ENCODE data around the gene FIG4. TPM values are rescaled to one million over a fixed set of nuclear protein-coding genes. Genes with fewer than 3 reads are reported as not detected.

FIG4 gene
- polyA plus RNA-seq, 1 of the 3 experiments (the other 2 are of a cell fraction): 6.8 TPM

- TF ChIP-seq CTCF (IDR thresholded peaks at IDR 0.05) (no peak), SMC3 (IDR thresholded peaks at IDR 0.05; ENCODE audit: low read depth, low read length) (no peak), TAF1 (IDR thresholded peaks at IDR 0.05; ENCODE audit: borderline replicate concordance, low read depth, low read length) (no peak), RCOR1 (IDR thresholded peaks at IDR 0.05; ENCODE audit: low read length) (no peak), RFX5 (IDR thresholded peaks at IDR 0.05; ENCODE audit: low read length) (no peak)
Observed at GRCh38 chr6:109766167-109766566, 75.1 kb downstream of the FIG4 start (continued).

GRCh38 chr6:109767961-109768360 lies 76.9 kb downstream of the FIG4 start:
- Histone ChIP-seq H3K27me3 (ENCODE audit: insufficient read depth) (no peaks in the 10 kb centered on the region), H3K36me3 (replicated peaks in 1 of 2; ENCODE audit: control insufficient read depth in 1 of 2, insufficient read depth in 2 of 2, low read length in 1 of 2) (peaks cover 0 to 5% of the 10 kb centered on the region in 2 experiments), H2AFZ (ENCODE audit: low read depth) (no peak overlapping the region), H3K9me2 (no peaks in the 10 kb centered on the region), H3K9ac (no peak overlapping the region), H3K79me2 (ENCODE audit: insufficient read depth) (no peaks in the 10 kb centered on the region), H3K4me3 (ENCODE audit: low read depth in 2 of 2, low read length in 1 of 2) (no peak overlapping the region), H4K20me1 (ENCODE audit: insufficient read depth) (no peaks in the 10 kb centered on the region), H3K4me2 (no peak overlapping the region), H3K9me3 (no peaks in the 10 kb centered on the region), H3F3A (replicated peaks; ENCODE audit: insufficient read depth) (no peaks in the 10 kb centered on the region), H3K4me1 (ENCODE audit: control insufficient read depth in 1 of 2, insufficient read depth in 2 of 2, low read depth in 1 of 2, low read length in 1 of 2) (peaks cover 0 to 2% of the 10 kb centered on the region in 2 experiments; a peak in 2 of 4 replicates), H3K27ac (ENCODE audit: low read depth in 2 of 2, low read length in 1 of 2) (no peak overlapping the region)
- ChIA-PET CTCF (no interaction called here), POLR2A (no interaction called here)
- DNase-seq: no peak
- no peak for TF ChIP-seq YY1 (IDR thresholded peaks at IDR 0.05; ENCODE audit: low read depth)
- no peak for TF ChIP-seq ZBTB33 (IDR thresholded peaks at IDR 0.05; ENCODE audit: borderline replicate concordance, low read depth)
- no peak for TF ChIP-seq JUND (IDR thresholded peaks at IDR 0.05)
- no peak for TF ChIP-seq PBX3 (IDR thresholded peaks at IDR 0.05)
- TF ChIP-seq MAX (IDR thresholded peaks at IDR 0.05; ENCODE audit: low read depth): no peak
- no peak for TF ChIP-seq USF1 (IDR thresholded peaks at IDR 0.05; ENCODE audit: borderline replicate concordance, low read depth)
- no peak for TF ChIP-seq TEAD4 (IDR thresholded peaks at IDR 0.05; ENCODE audit: borderline replicate concordance, insufficient read depth)
- TF ChIP-seq RAD21 (IDR thresholded peaks at IDR 0.05; ENCODE audit: low read length): no peak
- TF ChIP-seq GABPA (IDR thresholded peaks at IDR 0.05; ENCODE audit: low read depth): no peak
- no peak for TF ChIP-seq NFIC (IDR thresholded peaks at IDR 0.05; ENCODE audit: borderline replicate concordance)
- TF ChIP-seq GATA2 (CRISPR knock-in tag; IDR thresholded peaks at IDR 0.05): no peak
- TF ChIP-seq RCOR1 (IDR thresholded peaks at IDR 0.05; ENCODE audit: low read length): no peak
- TF ChIP-seq FOSL2 (IDR thresholded peaks at IDR 0.05; ENCODE audit: borderline replicate concordance, low read depth): no peak
- TF ChIP-seq TCF12 (IDR thresholded peaks at IDR 0.05): no peak
- 96% methylated on average over 3 of the region's 3 CpGs for WGBS (ENCODE audit: low lambda C conversion rate)
